Sigmoid colon (tissue), 4 donors: ENCODE results near the gene EIF3L.

Source experiments
- CTCF ChIP-seq, 4 experiments: fragments of 450-650 bp in 3 of 4; fragments of 200-600 bp in 1 of 4; IDR thresholded peaks; one replicate each; pipeline ENCODE4 v1.5.1; 2016 to 2019; ENCODE audit warnings: antibody characterized with exemption in 4 of 4, mild to moderate bottlenecking in 3 of 4, moderate library complexity in 2 of 4
- EP300 ChIP-seq, 4 donors: sonication (generic); formaldehyde crosslinking; IDR thresholded peaks; one replicate each; pipeline ENCODE4 v1.6.1; 2017; ENCODE audit warnings: antibody characterized with exemption in 4 of 4

GRCh38 chr22:37930270-37930951 is 81.2 kb downstream of the EIF3L start:
- TF ChIP-seq CTCF (IDR thresholded peaks at IDR 0.05): peak; percentile 15 to 60 (median 36)
- no peak for TF ChIP-seq EP300 (IDR thresholded peaks at IDR 0.05)
